ENCODE results near the gene FAM83D. TPM values are rescaled to one million over a fixed set of nuclear protein-coding genes. Genes with fewer than 3 reads are reported as not detected.

FAM83D gene
- total and polyA plus RNA-seq, 5 experiments from 2014 or later = 0.46 to 1.1 (median 0.56) TPM

DNA sequence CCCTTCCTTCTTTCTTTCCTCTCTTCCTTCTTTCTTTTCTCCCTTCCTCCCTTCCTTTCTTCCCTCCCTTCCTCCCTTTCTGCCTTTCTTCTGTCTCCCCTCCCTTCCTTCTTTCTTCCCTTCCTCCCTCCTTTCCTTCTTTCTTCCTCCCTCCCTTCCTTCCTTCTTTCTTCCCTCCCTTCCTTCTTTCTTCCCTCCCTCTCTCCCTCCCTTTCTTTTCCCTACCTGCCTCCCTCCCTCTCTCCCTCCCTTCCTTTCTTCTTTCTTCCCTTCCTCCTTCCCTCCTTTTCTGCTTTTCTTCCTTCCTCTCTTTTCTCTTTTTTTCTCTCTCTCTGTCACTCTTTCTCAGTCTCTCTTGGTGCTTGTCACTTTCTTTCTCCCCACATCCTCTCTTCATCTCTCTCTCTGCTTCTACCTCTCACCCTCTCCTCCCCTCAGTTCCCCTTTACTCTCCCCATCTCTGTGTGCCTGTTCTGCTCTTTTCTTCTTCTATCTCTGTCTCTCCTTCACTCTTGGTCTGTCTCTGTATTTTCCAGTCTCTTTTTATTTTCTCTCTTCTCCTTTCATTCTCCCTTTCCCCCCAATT lies 30.1 kb upstream of the FAM83D start:
- Mint-ChIP-seq H3K4me3 (no peak overlapping the region), H3K27me3 (no peaks in the 10 kb centered on the region), H3K9me3 (peaks cover 0 to 2% (median 0%) of the 10 kb centered on the region in 9 donors), H3K27ac (peak overlapping the region in 4 of 10 donors; percentile 27 to 69 (median 62)), H3K4me1 (peaks cover 17 to 36% (median 26%) of the 10 kb centered on the region in 4 donors), H3K36me3 (peaks cover 0 to 45% (median 10%) of the 10 kb centered on the region in 3 donors)
- no peak for DNase-seq
- POLR2A ChIA-PET = no interaction called here
- no peak for ATAC-seq

DNA sequence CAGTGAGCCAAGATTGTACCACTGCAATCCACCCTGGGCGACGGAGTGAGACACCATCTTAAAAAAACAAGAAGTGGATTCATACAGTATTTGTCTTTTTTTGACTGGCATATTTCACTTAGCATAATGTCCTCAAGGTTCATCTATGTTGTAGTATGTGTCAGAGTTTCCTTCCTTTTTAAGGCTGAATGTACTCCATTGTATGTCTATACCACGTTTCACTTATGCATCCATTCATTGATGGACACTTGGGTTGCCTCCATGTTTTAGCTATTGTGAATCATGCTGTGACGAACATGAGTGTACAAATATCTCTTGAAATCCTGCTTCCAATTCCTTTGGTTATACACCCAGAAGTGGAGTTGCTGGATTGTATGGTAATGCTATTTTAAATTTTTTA lies 28.9 kb upstream of the FAM83D start:
- peak overlapping the region in 1 of 10 donors; percentile 1 for H3K27ac Mint-ChIP-seq
- H3K27me3 Mint-ChIP-seq = no peaks in the 10 kb centered on the region
- peaks cover 0 to 2% (median 0%) of the 10 kb centered on the region in 9 donors for H3K9me3 Mint-ChIP-seq
- DNase-seq = no peak
- H3K4me3 Mint-ChIP-seq = no peak overlapping the region
- H3K36me3 Mint-ChIP-seq = peaks cover 0 to 57% (median 16%) of the 10 kb centered on the region in 3 donors
- H3K4me1 Mint-ChIP-seq = peaks cover 17 to 29% (median 25%) of the 10 kb centered on the region in 4 donors
- POLR2A ChIA-PET = no interaction called here
- ATAC-seq = no peak

DNA sequence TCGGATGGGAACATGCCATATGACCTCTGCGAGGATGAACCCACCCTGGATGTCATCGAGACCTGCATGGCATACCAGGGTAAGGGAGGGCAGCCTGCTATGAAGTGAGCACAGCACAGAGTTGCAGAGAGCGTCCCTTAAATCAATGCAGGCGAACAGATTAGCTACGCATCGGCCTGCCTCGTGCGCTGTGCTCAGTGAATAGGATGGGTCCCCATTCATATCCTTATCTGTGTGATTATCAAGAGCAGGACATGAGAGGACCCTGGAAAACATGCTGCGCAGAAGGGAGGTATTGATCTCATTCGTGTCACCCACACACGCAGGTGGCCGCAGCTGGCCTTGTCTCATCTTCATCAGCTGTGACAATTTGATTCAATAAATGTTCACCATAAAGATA lies 25.6 kb upstream of the FAM83D start:
- Mint-ChIP-seq H3K4me1 (peaks cover 0 to 8% (median 3%) of the 10 kb centered on the region in 4 donors), H3K27ac (no peak overlapping the region), H3K9me3 (peaks cover 0 to 3% (median 0%) of the 10 kb centered on the region in 9 donors), H3K4me3 (no peak overlapping the region), H3K36me3 (peaks cover 16 to 85% (median 44%) of the 10 kb centered on the region in 3 donors), H3K27me3 (no peaks in the 10 kb centered on the region)
- DNase-seq (no peak), ATAC-seq (no peak)
- POLR2A ChIA-PET = no interaction called here

DNA sequence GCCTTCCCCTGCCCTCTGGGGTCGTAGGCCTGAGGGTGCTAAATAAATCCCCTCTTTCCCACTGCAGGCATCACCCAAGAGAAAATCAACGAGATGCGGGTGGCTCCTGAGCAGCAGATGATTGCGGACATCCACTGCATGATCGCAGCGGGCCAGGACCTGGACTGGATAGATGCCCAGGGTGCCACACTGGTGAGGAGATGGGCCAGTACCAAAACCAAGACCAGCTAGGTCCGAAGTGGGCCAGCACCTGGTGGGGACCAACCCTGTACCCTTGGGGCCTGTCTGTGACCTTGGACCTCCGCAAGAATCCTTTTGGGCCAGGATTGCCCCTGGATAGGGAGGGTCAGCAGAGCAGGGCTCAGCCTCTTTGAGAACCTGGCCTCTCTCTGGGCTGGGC lies 23.6 kb upstream of the FAM83D start:
- no peak overlapping the region for H3K4me3 Mint-ChIP-seq
- no peak for DNase-seq
- peak overlapping the region in 1 of 10 donors; percentile 3 for H3K27ac Mint-ChIP-seq
- H3K36me3 Mint-ChIP-seq = peaks cover 22 to 88% (median 51%) of the 10 kb centered on the region in 3 donors
- no peak for ATAC-seq
- peaks cover 0 to 7% (median 0%) of the 10 kb centered on the region in 4 donors for H3K4me1 Mint-ChIP-seq
- peaks cover 0 to 3% (median 0%) of the 10 kb centered on the region in 9 donors for H3K9me3 Mint-ChIP-seq
- POLR2A ChIA-PET = no interaction called here
- H3K27me3 Mint-ChIP-seq = no peaks in the 10 kb centered on the region

DNA sequence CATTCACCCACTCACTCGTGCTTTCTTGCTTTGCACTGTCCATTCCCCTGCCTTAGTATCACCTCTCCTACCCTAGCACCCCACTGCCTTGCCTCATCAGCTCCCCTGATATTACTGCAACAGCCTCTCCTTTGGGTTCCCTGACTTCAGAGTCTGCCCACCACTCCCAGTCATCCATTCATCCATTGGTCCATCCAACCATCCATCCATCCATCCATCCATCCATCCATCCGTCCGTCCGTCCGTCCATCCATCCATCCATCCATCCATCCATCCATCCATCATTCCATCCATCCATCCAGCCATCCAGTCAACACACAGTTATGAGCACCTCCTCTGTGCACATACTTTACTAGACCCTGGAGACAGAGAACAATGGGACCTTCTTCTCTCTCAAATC lies 22.9 kb upstream of the FAM83D start:
- H3K4me1 Mint-ChIP-seq = peaks cover 0 to 7% (median 0%) of the 10 kb centered on the region in 4 donors
- no peak overlapping the region for H3K4me3 Mint-ChIP-seq
- no peak overlapping the region for H3K27ac Mint-ChIP-seq
- ATAC-seq (no peak), DNase-seq (no peak)
- POLR2A ChIA-PET = no interaction called here
- H3K27me3 Mint-ChIP-seq = no peaks in the 10 kb centered on the region
- H3K9me3 Mint-ChIP-seq = peaks cover 0 to 3% (median 0%) of the 10 kb centered on the region in 9 donors
- H3K36me3 Mint-ChIP-seq = peaks cover 22 to 88% (median 55%) of the 10 kb centered on the region in 3 donors

DNA sequence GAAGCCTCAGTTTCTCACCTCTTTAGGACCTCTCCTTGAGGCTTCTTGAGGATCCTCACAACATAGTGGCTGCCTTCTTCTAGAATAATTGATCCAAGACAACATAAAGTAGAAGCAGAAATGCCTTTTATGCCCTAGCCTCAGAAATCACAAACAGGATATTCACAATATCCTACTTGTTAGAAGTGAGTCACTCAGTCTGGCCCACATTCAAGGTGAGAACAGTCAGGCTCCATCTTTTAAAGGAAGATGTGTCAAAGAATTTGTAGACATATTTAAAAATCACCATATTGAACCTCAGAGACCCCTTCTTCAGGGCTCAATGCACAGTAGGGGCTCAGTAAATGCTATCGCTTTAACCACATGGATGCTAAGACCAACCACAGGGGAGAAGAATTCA lies 20.8 kb upstream of the FAM83D start:
- Mint-ChIP-seq H3K4me3 (no peak overlapping the region), H3K27me3 (no peaks in the 10 kb centered on the region), H3K4me1 (peaks cover 0 to 7% (median 0%) of the 10 kb centered on the region in 4 donors), H3K27ac (peak overlapping the region in 2 of 10 donors; percentile 31), H3K9me3 (peaks cover 0 to 3% (median 0%) of the 10 kb centered on the region in 9 donors), H3K36me3 (peaks cover 22 to 92% (median 60%) of the 10 kb centered on the region in 3 donors)
- no peak for ATAC-seq
- POLR2A ChIA-PET = interaction anchor here (0.6 to 0.8 kb wide), 3 partner anchors 49 to 71 kb away, joined by 4 to 5 read pairs (median 5); no protein-coding TSS in a partner anchor
- DNase-seq = no peak

DNA sequence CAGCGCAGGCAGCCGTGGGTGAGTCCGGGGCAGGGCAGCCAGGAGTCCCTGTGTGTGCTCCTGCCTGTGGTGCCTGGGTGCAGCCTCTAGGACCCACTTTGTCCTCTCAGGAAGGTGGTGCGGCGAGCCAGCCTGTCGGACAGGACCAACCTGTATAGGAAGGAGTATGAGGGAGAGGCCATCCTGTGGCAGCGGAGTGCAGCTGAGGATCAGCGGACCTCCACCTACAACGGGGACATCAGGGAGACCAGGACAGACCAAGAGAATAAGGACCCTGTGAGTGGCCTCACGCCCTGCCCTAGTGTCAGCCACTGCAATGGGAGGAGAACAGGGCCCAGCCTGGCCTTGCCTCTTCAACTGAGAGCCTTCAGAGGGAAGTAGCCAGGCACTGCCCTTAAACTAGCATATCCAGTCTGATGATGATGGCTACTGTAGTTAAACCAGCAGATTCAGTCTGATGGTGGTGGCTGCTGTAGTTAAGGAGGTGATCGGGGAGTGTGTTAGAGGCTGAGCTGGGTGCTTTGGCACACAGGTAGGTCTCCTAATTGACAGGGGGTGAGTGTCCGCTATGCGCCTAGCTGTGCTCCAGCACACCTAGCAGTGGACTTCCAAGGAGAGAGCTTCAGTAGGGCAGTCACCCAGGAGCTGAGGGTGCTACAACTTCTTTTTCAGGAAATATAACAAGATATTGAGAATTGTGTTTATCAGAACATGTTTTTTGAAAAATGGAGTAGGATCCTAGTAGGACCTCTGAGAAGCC lies 18.1 kb upstream of the FAM83D start:
- Mint-ChIP-seq H3K9me3 (peaks cover 0 to 3% (median 0%) of the 10 kb centered on the region in 9 donors), H3K4me1 (peaks cover 0 to 7% (median 0%) of the 10 kb centered on the region in 4 donors), H3K36me3 (peaks cover 22 to 83% (median 46%) of the 10 kb centered on the region in 3 donors), H3K27ac (no peak overlapping the region), H3K4me3 (no peak overlapping the region), H3K27me3 (no peaks in the 10 kb centered on the region)
- POLR2A ChIA-PET = no interaction called here
- ATAC-seq = no peak
- no peak for DNase-seq

DNA sequence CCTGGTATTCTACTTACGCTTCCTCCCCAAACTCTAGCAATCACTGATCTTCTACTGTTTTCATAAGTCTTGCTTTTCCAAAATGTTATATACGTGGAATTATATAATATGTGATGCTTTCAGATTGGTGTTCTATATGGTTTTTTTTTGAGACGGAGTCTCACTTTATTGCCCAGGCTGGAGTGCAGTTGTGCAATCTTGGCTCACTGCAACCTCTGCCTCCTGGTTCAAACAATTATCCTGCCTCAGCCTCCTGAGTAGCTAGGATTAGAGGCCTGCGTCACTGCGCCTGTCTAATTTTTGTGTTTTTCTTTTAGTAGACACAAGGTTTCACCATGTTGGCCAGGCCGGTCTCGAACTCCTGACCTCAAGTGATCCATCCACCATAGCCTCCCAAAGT lies 10.9 kb upstream of the FAM83D start:
- DNase-seq = no peak
- ATAC-seq = no peak
- Mint-ChIP-seq H3K4me1 (peaks cover 0 to 2% (median 0%) of the 10 kb centered on the region in 4 donors), H3K9me3 (no peaks in the 10 kb centered on the region), H3K36me3 (peaks cover 0 to 61% (median 4%) of the 10 kb centered on the region in 3 donors), H3K27ac (no peak overlapping the region), H3K4me3 (no peak overlapping the region), H3K27me3 (no peaks in the 10 kb centered on the region)
- POLR2A ChIA-PET = no interaction called here

DNA sequence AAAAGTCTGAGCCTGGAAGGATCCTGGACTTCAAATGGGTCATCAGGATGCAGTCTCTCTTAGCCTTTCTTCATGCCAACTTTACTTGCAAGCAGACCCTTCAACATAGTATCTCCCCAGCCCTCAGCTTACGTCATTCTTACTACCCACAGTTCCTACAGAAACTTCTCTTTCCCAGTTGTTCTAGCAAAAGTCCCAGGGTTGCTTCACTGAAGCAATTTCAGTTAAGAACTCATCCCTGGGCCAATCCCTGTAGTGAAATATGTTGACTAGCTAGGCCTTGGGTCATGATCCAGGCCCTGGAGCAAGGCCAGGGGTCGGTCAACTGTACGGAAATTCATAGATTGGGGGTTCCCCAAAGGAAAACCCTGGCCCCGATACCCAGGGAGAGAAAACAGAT lies 8.6 kb upstream of the FAM83D start:
- DNase-seq = no peak
- no peak overlapping the region for H3K27ac Mint-ChIP-seq
- no peak overlapping the region for H3K4me3 Mint-ChIP-seq
- H3K4me1 Mint-ChIP-seq = peaks cover 0 to 2% (median 0%) of the 10 kb centered on the region in 4 donors
- no peaks in the 10 kb centered on the region for H3K27me3 Mint-ChIP-seq
- H3K9me3 Mint-ChIP-seq = no peaks in the 10 kb centered on the region
- POLR2A ChIA-PET = no interaction called here
- peaks cover 0 to 51% (median 4%) of the 10 kb centered on the region in 3 donors for H3K36me3 Mint-ChIP-seq
- no peak for ATAC-seq

DNA sequence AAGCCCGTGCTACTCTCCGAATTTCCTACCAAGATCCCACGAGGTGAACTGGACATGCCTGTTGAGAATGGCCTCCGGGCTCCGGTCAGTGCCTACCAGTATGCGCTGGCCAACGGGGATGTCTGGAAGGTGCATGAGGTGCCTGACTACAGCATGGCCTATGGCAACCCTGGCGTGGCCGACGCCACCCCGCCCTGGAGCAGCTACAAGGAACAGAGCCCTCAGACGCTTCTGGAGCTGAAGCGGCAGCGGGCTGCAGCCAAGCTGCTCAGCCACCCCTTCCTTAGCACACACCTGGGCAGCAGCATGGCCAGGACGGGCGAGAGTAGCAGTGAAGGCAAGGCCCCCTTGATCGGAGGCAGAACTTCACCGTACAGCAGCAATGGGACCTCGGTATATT lies 8.0 kb upstream of the FAM83D start:
- no peak overlapping the region for H3K27ac Mint-ChIP-seq
- H3K9me3 Mint-ChIP-seq = no peaks in the 10 kb centered on the region

DNA sequence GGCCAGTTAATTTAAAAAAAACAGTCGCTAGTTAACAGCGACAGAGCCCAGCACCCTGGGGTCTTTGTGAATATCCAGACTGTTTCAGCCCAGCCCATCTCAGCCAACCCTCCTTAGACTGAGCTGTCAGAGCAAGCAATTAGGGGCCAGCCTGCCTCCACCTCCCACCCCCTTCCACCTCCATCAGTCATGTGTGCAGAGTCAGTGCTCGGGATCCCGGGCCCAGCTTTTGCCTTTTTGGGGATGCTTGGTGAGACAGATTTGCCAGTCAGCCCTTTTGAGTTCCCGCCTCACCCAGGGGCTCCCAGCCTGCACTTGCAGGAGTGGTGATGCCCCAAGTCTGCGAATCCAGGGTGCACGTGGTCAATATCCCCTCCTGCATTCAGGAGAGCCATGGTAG lies 6.5 kb upstream of the FAM83D start:
- Mint-ChIP-seq H3K36me3 (peaks cover 0 to 34% (median 0%) of the 10 kb centered on the region in 3 donors), H3K4me1 (peaks cover 0 to 2% (median 0%) of the 10 kb centered on the region in 4 donors), H3K27me3 (no peaks in the 10 kb centered on the region), H3K9me3 (no peaks in the 10 kb centered on the region), H3K27ac (no peak overlapping the region), H3K4me3 (no peak overlapping the region)
- ATAC-seq (no peak), DNase-seq (no peak)
- POLR2A ChIA-PET = no interaction called here

More for the DNA sequence above, 8.0 kb upstream of the FAM83D start:
- Mint-ChIP-seq H3K4me1 (peaks cover 0 to 2% (median 0%) of the 10 kb centered on the region in 4 donors), H3K27me3 (no peaks in the 10 kb centered on the region), H3K36me3 (peaks cover 0 to 46% (median 4%) of the 10 kb centered on the region in 3 donors), H3K4me3 (no peak overlapping the region)
- POLR2A ChIA-PET = no interaction called here
- DNase-seq (no peak), ATAC-seq (no peak)

DNA sequence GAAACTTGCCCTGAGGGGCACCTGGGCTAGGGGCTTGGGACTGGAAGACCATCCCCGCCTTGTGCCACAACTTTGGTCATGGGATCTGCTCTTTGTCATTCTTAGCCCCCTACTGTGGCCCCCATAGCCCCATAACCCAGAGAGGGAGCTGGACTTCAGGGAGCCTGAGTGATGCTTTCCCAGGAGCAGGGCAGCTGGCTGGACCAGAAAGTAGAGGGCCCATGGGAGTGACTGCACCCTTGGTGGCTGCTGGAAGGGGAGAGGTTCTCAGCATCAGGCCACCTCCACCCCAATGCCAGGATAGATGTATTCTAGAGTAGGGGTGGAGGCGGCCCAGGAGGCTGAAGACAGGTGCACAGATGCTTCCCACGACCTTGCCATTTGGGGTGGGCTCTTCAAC lies 5.8 kb upstream of the FAM83D start:
- Mint-ChIP-seq H3K27me3 (no peaks in the 10 kb centered on the region), H3K36me3 (peaks cover 0 to 28% (median 0%) of the 10 kb centered on the region in 3 donors), H3K4me3 (no peak overlapping the region), H3K9me3 (no peaks in the 10 kb centered on the region), H3K27ac (peak overlapping the region in 1 of 10 donors; percentile 59), H3K4me1 (peaks cover 0 to 3% (median 1%) of the 10 kb centered on the region in 4 donors)
- no peak for DNase-seq
- ATAC-seq = no peak
- POLR2A ChIA-PET = no interaction called here

DNA sequence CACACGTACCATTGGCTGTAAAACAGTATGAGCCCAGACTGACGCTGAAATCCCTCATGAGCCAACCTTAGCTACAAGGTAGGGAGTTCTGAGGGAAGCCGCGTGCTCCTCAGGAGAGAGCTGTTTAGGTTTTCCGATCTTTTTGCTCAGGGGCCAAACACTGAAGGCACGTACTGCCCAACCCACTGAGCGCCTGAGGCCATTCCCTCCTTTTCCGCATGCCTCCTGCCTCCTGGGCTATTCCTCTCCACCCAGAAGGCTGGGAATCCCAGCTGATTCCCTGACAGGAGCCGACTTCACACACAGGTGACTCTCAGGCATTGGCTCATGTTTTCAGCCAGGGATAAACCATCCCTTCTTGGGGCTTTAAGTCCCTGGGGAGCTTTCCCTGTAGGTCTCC lies 5.4 kb upstream of the FAM83D start:
- H3K27ac Mint-ChIP-seq = no peak overlapping the region
- no peaks in the 10 kb centered on the region for H3K9me3 Mint-ChIP-seq
- H3K36me3 Mint-ChIP-seq = peaks cover 0 to 23% (median 0%) of the 10 kb centered on the region in 3 donors
- H3K27me3 Mint-ChIP-seq = no peaks in the 10 kb centered on the region
- ATAC-seq (no peak), DNase-seq (no peak)
- H3K4me3 Mint-ChIP-seq = no peak overlapping the region
- peaks cover 0 to 6% (median 3%) of the 10 kb centered on the region in 4 donors for H3K4me1 Mint-ChIP-seq
- POLR2A ChIA-PET = no interaction called here

Data from naive thymus-derived CD8-positive, alpha-beta T cell (primary cell).